ENCODE results near the gene AKR7A2.

Gene AKR7A2
- long read RNA-seq, transcript AKR7A2-201 (7 exons, 1,362 nt) = major isoform, 274 of 289 reads
- long read RNA-seq, partial matches to known transcripts = 3 of 289 reads
- long read RNA-seq, other reads (novel, unspliced or antisense) = 12 of 289 reads

DNA sequence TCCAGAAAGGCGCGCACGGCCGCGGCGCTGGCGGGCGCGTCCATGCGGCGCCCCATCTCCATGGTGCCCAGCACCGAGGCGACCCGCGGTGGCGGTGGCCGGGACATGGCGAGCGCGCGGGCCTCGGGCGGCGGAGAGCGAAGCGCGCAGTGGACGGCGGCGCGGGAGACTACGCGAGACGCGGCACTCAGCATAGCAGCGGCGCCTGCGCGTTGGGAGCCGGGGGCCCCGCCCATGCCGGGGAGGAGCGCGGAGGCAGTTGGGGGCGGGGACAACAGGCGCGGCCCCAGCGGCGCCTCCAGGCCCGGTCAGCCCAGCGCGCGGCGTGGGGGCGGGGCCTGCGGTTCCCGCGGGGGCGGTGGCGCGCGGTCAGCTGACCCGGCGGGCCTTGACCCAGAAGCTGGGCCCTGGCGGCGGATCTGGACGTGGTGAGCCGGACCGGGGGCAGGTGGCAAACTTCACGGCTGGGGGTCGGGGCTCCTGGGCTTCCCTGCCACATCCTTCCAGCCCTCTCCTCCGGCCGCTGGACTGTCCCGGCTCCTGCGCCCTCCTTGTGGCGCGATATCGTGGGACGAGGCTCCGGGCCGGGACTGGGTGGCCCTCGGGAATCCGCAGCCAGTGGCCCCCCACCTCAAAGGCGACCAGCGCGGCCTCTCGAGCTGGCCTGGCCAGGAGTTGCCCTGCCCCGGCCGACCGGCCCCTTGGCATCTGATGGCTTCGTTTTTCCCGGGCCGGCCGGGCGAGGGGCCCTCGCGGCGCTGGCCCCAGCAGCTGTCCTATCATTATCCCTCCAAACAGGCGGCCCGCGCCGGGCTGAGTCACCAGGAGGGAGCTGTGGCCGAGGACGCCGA, at the start of gene AKR7A2, which contains the start of gene SLC66A1:
Gene AKR7A2 (minus strand): TSS at position 214 of the 851 bp plus-strand sequence. CDS start 20 bp downstream, at position 194.
Gene SLC66A1 (plus strand): TSS at position 396 of the 851 bp plus-strand sequence. CDS start 5,352 bp downstream, outside the sequence.
- Histone ChIP-seq H3K27ac (replicated peaks) (peak within 1 kb of the TSS; percentile 76), H3K27me3 (ENCODE audit: insufficient read depth, poor library complexity, severe bottlenecking) (no peaks in the 10 kb centered on the region)
- TF ChIP-seq POLR2AphosphoS5 (IDR thresholded peaks at IDR 0.05; ENCODE audit: low read depth) (peak; percentile 66), SPI1 (IDR thresholded peaks at IDR 0.05; ENCODE audit: borderline replicate concordance, low read depth) (no peak), GABPA (IDR thresholded peaks at IDR 0.05; ENCODE audit: low read depth) (no peak)
- TF ChIP-seq, protein P1, sequence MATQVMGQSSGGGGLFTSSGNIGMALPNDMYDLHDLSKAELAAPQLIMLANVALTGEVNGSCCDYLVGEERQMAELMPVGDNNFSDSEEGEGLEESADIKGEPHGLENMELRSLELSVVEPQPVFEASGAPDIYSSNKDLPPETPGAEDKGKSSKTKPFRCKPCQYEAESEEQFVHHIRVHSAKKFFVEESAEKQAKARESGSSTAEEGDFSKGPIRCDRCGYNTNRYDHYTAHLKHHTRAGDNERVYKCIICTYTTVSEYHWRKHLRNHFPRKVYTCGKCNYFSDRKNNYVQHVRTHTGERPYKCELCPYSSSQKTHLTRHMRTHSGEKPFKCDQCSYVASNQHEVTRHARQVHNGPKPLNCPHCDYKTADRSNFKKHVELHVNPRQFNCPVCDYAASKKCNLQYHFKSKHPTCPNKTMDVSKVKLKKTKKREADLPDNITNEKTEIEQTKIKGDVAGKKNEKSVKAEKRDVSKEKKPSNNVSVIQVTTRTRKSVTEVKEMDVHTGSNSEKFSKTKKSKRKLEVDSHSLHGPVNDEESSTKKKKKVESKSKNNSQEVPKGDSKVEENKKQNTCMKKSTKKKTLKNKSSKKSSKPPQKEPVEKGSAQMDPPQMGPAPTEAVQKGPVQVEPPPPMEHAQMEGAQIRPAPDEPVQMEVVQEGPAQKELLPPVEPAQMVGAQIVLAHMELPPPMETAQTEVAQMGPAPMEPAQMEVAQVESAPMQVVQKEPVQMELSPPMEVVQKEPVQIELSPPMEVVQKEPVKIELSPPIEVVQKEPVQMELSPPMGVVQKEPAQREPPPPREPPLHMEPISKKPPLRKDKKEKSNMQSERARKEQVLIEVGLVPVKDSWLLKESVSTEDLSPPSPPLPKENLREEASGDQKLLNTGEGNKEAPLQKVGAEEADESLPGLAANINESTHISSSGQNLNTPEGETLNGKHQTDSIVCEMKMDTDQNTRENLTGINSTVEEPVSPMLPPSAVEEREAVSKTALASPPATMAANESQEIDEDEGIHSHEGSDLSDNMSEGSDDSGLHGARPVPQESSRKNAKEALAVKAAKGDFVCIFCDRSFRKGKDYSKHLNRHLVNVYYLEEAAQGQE (IDR thresholded peaks at IDR 0.05; ENCODE audit: insufficient replicate concordance, low read depth) = peak; percentile 14
- TF ChIP-seq, protein P2, sequence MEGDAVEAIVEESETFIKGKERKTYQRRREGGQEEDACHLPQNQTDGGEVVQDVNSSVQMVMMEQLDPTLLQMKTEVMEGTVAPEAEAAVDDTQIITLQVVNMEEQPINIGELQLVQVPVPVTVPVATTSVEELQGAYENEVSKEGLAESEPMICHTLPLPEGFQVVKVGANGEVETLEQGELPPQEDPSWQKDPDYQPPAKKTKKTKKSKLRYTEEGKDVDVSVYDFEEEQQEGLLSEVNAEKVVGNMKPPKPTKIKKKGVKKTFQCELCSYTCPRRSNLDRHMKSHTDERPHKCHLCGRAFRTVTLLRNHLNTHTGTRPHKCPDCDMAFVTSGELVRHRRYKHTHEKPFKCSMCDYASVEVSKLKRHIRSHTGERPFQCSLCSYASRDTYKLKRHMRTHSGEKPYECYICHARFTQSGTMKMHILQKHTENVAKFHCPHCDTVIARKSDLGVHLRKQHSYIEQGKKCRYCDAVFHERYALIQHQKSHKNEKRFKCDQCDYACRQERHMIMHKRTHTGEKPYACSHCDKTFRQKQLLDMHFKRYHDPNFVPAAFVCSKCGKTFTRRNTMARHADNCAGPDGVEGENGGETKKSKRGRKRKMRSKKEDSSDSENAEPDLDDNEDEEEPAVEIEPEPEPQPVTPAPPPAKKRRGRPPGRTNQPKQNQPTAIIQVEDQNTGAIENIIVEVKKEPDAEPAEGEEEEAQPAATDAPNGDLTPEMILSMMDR (IDR thresholded peaks at IDR 0.05; ENCODE audit: insufficient read depth, low read length) = no peak

DNA sequence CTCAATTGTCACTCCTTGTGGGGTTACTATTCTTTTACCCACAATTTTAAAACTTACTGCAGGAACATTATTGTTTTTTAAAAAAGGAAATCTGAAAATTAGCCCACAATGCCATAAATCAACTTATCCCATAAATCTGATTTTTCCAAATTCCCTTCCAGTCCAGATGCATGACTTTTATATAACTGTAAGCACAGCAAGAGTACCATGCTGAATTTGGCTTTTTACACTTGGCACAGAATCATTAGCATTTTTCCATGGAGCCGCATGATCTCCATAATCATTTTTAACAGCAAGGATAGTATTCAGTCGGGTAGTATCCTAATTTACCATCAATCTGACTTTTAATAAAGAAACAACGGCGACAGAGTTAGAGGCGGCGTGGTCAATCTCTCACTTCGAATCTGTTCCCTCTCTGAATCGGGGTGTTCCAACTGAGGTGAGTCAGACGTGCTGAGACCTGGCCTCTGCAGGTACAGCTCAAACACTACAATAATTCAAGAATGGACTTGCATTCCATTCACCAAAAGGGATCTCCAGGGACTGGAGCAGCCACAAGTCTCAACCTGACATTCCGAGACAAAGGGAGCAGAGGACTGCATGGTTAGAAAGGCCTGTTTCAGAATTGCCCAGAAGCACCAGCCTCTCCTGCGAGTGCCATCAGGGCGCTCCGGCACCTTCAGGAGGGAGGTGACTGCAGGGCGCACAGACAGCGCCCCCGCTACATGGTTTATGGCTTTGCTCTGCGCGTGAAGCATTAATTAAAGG, 49.1 kb upstream of the AKR7A2 start:
- H3K27me3 ChIP-seq (ENCODE audit: insufficient read depth, poor library complexity, severe bottlenecking) = no peaks in the 10 kb centered on the region
- no peak for DNase-seq (ENCODE audit: low read depth in 1 of 2, low spot score in 1 of 2)
- TF ChIP-seq SPI1 (IDR thresholded peaks at IDR 0.05; ENCODE audit: borderline replicate concordance, low read depth) (no peak), GABPA (IDR thresholded peaks at IDR 0.05; ENCODE audit: low read depth) (no peak)
- TF ChIP-seq, protein P1 (IDR thresholded peaks at IDR 0.05; ENCODE audit: insufficient replicate concordance, low read depth) = no peak
- TF ChIP-seq, protein P2 (IDR thresholded peaks at IDR 0.05; ENCODE audit: insufficient read depth, low read length) = no peak

More for the DNA sequence above, at the start of gene AKR7A2, which contains the start of gene SLC66A1:
- DNase-seq (ENCODE audit: low read depth in 1 of 2, low spot score in 1 of 2) = peak; percentile 78 to 87
- peak within 1 kb of the TSS; percentile 80 for H3K4me3 ChIP-seq (replicated peaks; ENCODE audit: insufficient read depth, low read length)

DNA sequence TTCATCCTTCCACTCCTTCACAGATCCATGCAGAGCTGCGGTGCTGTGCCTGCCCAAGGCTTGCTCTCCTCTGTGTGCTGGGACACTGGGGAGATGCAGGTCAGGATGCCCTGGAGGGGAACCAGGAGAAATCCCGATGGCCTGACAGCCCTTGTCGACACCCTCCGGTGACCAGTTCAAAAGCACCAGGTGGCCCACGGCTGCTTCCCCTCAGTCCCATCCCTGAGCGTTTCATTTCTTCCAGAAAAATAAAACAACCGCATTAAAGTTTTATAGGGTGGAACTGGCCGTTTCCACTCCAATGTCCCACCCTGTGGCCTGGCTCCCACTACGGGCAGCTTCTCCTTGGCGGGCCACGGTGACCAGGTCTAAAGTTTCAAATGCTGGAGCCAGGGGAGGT, 48.5 kb upstream of the AKR7A2 start:
- H3K27ac ChIP-seq (replicated peaks) = no peak overlapping the region
- no peak overlapping the region for H3K4me3 ChIP-seq (replicated peaks; ENCODE audit: insufficient read depth, low read length)
- no peak for DNase-seq (ENCODE audit: low read depth in 1 of 2, low spot score in 1 of 2)
- H3K27me3 ChIP-seq (ENCODE audit: insufficient read depth, poor library complexity, severe bottlenecking) = no peaks in the 10 kb centered on the region
- TF ChIP-seq, protein P1 (IDR thresholded peaks at IDR 0.05; ENCODE audit: insufficient replicate concordance, low read depth) = no peak

More for the DNA sequence above, 49.1 kb upstream of the AKR7A2 start:
- no peak overlapping the region for H3K27ac ChIP-seq (replicated peaks)
- H3K4me3 ChIP-seq (replicated peaks; ENCODE audit: insufficient read depth, low read length) = no peak overlapping the region

Measured in HL-60 (cell line).